ENCODE results near the gene CTU2. TPM values are rescaled to one million over a fixed set of nuclear protein-coding genes. Genes with fewer than 3 reads are reported as not detected.

CTU2 gene
- total and polyA plus RNA-seq, 2 donors (not counting 1 experiment from before 2014, with no cell fraction given), result 18.4 to 23.7 TPM

DNA sequence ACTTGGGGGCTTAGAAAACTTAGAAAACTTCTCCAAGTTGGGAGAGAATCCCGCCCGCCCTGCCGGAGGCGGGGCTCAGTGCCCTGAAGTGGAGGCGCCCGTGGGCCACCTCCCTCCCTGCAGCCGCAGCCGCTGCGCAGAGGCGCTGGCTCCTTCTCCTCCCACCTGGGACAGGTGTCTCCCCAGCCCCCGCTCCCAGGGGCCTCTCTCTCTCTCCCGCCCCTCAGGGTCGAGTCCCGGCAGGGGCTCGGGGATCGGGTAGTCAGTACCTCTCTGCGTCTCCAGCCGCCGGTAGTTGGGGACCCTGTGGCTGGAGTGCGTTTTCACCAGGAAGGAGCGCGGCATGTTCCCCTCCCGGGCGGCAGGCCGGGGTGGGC, 20.3 kb upstream of the CTU2 start:
- H3K27me3 ChIP-seq (replicated peaks in 1 of 4; ENCODE audit: control extremely low read depth in 1 of 4, control insufficient read depth in 3 of 4, insufficient read depth in 4 of 4, low read length in 3 of 4), result no peaks in the 10 kb centered on the region
- ChIA-PET POLR2A (interaction anchor here (0.5 to 1.9 kb wide), 4 partner anchors 15 to 1325 kb away, joined by 3 to 4 read pairs (median 3); no protein-coding TSS in a partner anchor), CTCF (interaction anchor here (0.7 to 1.9 kb wide), 5 partner anchors 16 to 244 kb away, joined by 3 to 9 read pairs (median 7); no protein-coding TSS in a partner anchor)
- no peaks in the 10 kb centered on the region for H3K27me3 Mint-ChIP-seq
- peak overlapping the region; percentile 65 for H3K27ac Mint-ChIP-seq
- no peak for TF ChIP-seq EZH2 (IDR thresholded peaks at IDR 0.05; ENCODE audit: borderline replicate concordance, insufficient read depth, low read depth, low read length, poor library complexity, severe bottlenecking)
- ATAC-seq (ENCODE audit: low read depth) (peak; percentile 11), DNase-seq (no peak)
- H3K4me3 Mint-ChIP-seq, result peak overlapping the region; percentile 81
- H3K79me2 ChIP-seq (ENCODE audit: control insufficient read depth, insufficient read depth, low read length), result peaks cover 25% of the 10 kb centered on the region
- H4K20me1 ChIP-seq (ENCODE audit: control insufficient read depth, insufficient read depth, low read length, poor library complexity, severe bottlenecking), result peaks cover 22% of the 10 kb centered on the region
- H3K36me3 ChIP-seq (replicated peaks in 1 of 2; ENCODE audit: control extremely low read depth in 1 of 2, control insufficient read depth in 1 of 2, extremely low read depth in 1 of 2, insufficient read depth in 2 of 2, low read length in 1 of 2), result peaks cover 0 to under 1% of the 10 kb centered on the region in 2 experiments
- peaks cover 0 to 4% (median 0%) of the 10 kb centered on the region in 3 donors for H3K9me3 ChIP-seq (ENCODE audit: control extremely low read depth in 1 of 3, control insufficient read depth in 2 of 3, insufficient read depth in 1 of 3, low read length in 2 of 3)
- H3K4me3 ChIP-seq (ENCODE audit: control extremely low read depth in 1 of 5, extremely low read depth in 1 of 5, insufficient read depth in 1 of 5, low read depth in 2 of 5, low read length in 4 of 5), result peak overlapping the region; percentile 59 to 91 (median 80)
- H3K4me1 ChIP-seq (ENCODE audit: control insufficient read depth in 2 of 2, insufficient read depth in 2 of 2, low read length in 2 of 2), result peaks cover 32 to 55% of the 10 kb centered on the region in 2 donors
- H3K27ac ChIP-seq (ENCODE audit: low read length in 2 of 2), result peak overlapping the region in 1 of 2 donors; percentile 48
- peak overlapping the region; percentile 81 for H3K9ac ChIP-seq (ENCODE audit: low read length)
- peak overlapping the region; percentile 74 for H2AFZ ChIP-seq (ENCODE audit: insufficient read depth, low read depth, low read length, poor library complexity, severe bottlenecking)
- intact Hi-C loops (cut with micrococcal nuclease), result loop anchor here (1.0 to 10.0 kb wide), 6 partner anchors 15 to 879 kb away; partner anchors contain the start of genes CTU2, CYBA, MVD and RNF166
- H3K4me2 ChIP-seq (replicated peaks; ENCODE audit: low read depth, low read length, poor library complexity, severe bottlenecking), result peak overlapping the region; percentile 97
- H3K4me1 Mint-ChIP-seq, result peaks cover 44% of the 10 kb centered on the region
- WGBS (ENCODE audit: insufficient coverage), result 0% methylated on average over 24 of the region's 25 CpGs
- H3K9me3 Mint-ChIP-seq (ENCODE audit: insufficient read depth), result no peaks in the 10 kb centered on the region

DNA sequence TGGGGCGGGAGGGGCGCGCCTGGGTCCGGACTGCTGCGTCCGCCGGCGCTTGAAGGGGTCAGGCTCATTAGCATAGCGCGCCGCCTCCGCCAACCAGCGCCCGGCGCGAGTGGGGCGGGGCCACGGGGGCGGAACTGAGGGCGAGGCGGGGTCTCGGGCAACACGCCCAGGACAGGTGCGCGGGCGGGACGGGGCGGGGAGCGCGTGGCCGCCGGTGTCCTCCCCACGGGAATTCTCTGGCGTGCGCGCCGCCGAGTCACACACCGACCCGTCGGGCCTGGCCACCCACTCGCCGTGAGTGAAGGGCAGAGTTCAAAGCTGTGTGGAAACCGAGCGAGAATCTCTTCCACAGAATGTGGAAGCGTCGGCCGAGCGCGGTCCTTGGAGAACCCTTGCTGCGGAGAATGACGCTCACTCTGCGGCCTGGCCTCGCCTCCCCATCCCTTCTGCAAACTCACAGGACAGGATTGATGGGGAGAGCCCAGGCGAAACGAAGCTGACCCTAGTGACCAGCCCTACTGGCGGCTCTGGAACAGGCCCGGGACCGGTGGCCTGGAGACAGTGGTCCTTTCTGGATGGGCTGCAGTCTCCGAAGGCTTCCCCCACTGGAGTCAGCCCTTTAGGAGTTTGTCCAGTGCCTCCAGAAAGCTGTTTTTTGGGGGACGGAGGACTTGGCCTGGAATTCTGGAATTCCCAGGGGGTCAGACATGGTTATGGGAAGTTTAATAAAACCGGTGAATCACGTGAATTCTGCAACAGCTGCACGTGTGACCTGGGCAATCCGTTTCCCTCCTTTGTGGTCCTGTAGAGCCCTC, 19.7 kb upstream of the CTU2 start, which contains the start of gene SNAI3:
Gene SNAI3 (minus strand): TSS at position 69 of the 815 bp plus-strand sequence. CDS start 101 bp downstream, outside the sequence.
- Histone ChIP-seq H3K27me3 (replicated peaks in 1 of 4; ENCODE audit: control extremely low read depth in 1 of 4, control insufficient read depth in 3 of 4, insufficient read depth in 4 of 4, low read length in 3 of 4) (no peaks in the 10 kb centered on the region), H3K4me3 (ENCODE audit: control extremely low read depth in 1 of 5, extremely low read depth in 1 of 5, insufficient read depth in 1 of 5, low read depth in 2 of 5, low read length in 4 of 5) (peak within 1 kb of the TSS; percentile 59 to 91 (median 80)), H2AFZ (ENCODE audit: insufficient read depth, low read depth, low read length, poor library complexity, severe bottlenecking) (peak within 1 kb of the TSS; percentile 74), H3K9ac (ENCODE audit: low read length) (peak within 1 kb of the TSS; percentile 81), H3K79me2 (ENCODE audit: control insufficient read depth, insufficient read depth, low read length) (peaks cover 25% of the 10 kb centered on the region), H3K4me1 (ENCODE audit: control insufficient read depth in 2 of 2, insufficient read depth in 2 of 2, low read length in 2 of 2) (peaks cover 29 to 55% of the 10 kb centered on the region in 2 donors), H3K27ac (ENCODE audit: low read length in 2 of 2) (peak within 1 kb of the TSS; percentile 27 to 48), H3K4me2 (replicated peaks; ENCODE audit: low read depth, low read length, poor library complexity, severe bottlenecking) (peak within 1 kb of the TSS; percentile 97), H3K9me3 (ENCODE audit: control extremely low read depth in 1 of 3, control insufficient read depth in 2 of 3, insufficient read depth in 1 of 3, low read length in 2 of 3) (peaks cover 0 to 4% (median 0%) of the 10 kb centered on the region in 3 donors), H4K20me1 (ENCODE audit: control insufficient read depth, insufficient read depth, low read length, poor library complexity, severe bottlenecking) (peaks cover 17% of the 10 kb centered on the region), H3K36me3 (replicated peaks in 1 of 2; ENCODE audit: control extremely low read depth in 1 of 2, control insufficient read depth in 1 of 2, extremely low read depth in 1 of 2, insufficient read depth in 2 of 2, low read length in 1 of 2) (no peaks in the 10 kb centered on the region)
- CTCF ChIA-PET, result interaction anchor here (0.7 to 1.9 kb wide), 8 partner anchors 15 to 244 kb away, joined by 3 to 9 read pairs (median 4); partner anchors contain the start of gene IL17C
- WGBS (ENCODE audit: insufficient coverage), result 12% methylated on average over 65 of the region's 65 CpGs
- Mint-ChIP-seq H3K4me1 (peaks cover 41% of the 10 kb centered on the region), H3K9me3 (ENCODE audit: insufficient read depth) (no peaks in the 10 kb centered on the region), H3K27me3 (no peaks in the 10 kb centered on the region), H3K4me3 (peak within 1 kb of the TSS; percentile 81), H3K27ac (peak within 1 kb of the TSS; percentile 72)
- intact Hi-C loops (cut with micrococcal nuclease), result loop anchor here (1.0 to 10.0 kb wide), 6 partner anchors 15 to 878 kb away; partner anchors contain the start of genes CTU2, CYBA, MVD and RNF166
- TF ChIP-seq EZH2 (IDR thresholded peaks at IDR 0.05; ENCODE audit: borderline replicate concordance, insufficient read depth, low read depth, low read length, poor library complexity, severe bottlenecking), result no peak
- TF ChIP-seq, protein P1, sequence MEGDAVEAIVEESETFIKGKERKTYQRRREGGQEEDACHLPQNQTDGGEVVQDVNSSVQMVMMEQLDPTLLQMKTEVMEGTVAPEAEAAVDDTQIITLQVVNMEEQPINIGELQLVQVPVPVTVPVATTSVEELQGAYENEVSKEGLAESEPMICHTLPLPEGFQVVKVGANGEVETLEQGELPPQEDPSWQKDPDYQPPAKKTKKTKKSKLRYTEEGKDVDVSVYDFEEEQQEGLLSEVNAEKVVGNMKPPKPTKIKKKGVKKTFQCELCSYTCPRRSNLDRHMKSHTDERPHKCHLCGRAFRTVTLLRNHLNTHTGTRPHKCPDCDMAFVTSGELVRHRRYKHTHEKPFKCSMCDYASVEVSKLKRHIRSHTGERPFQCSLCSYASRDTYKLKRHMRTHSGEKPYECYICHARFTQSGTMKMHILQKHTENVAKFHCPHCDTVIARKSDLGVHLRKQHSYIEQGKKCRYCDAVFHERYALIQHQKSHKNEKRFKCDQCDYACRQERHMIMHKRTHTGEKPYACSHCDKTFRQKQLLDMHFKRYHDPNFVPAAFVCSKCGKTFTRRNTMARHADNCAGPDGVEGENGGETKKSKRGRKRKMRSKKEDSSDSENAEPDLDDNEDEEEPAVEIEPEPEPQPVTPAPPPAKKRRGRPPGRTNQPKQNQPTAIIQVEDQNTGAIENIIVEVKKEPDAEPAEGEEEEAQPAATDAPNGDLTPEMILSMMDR (IDR thresholded peaks at IDR 0.05), result no peak
- ATAC-seq (ENCODE audit: low read depth) (peak; percentile 79), DNase-seq (peak; percentile 91)
- POLR2A ChIA-PET, result interaction anchor here (0.5 to 1.9 kb wide), 5 partner anchors 14 to 380 kb away, joined by 3 to 4 read pairs (median 3); no protein-coding TSS in a partner anchor
